NOMO-1 (cell line): Measurements from ENCODE around the gene EPHB6.

Experiments
- DNase-seq, 2 experiments: peaks; one replicate each; lab custom pipeline; 2025; ENCODE audit not compliant: unreplicated experiment in 2 of 2; lab: John Stamatoyannopoulos, UW

The EPHB6 gene

DNA sequence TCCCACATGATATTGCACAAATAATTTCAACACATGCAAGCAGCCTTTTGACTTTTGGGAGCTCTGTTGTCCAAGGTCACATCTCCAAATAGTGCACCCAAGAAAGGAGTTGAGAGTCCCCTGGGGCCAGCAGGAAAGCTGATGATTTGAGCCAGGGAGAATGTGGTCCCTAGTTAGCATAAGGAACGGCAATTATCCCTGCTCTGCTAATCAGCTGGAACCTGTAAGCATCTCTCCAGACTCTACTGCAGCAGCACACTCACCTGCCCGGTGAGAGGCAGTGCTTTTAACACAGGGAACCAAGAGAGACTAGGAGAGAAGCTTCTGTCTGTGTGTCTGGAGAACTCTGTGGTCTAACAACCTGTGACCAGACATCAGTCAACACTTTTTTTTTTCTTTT lies 61.6 kb downstream of the EPHB6 start:
- DNase-seq: no peak

DNA sequence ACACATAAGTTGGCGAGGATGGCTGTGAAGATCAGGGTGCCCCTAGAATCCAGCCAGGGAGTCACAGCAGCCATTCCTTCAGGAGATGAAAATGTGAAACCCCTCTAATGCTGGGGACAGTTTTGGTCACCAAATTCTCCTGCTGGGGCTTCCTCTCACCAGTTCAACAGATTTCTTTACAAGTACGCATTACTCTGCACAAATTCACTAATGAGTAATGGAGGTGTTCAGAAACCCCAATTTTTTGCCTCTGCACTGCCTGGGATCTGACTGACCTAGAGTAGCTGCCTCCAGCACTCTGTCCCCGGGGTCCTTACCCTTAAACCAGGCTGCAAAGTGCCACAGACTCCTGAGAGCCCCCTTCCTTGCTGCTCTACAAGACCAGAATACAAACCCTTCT lies 62.6 kb downstream of the EPHB6 start:
- no peak for DNase-seq

DNA sequence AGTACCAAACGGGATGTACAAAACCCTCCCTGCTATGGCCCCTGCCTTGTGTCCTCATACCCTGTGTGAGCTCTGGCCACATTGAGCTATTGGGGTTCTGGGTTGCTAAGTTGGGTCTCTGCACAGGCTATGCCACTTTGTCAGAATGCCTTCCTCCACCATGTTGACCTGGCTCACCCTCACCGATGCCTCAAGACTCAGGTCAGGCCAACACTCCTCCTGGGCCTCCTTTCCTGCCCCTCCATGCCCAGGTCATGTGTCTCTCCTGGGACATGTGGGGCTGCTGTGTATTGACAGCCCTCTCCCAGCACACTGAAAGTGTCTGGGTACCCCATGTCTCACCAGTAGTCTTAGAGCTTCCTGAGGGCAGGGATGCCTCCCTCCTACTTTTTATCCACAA lies 64.0 kb downstream of the EPHB6 start:
- no peak for DNase-seq

DNA sequence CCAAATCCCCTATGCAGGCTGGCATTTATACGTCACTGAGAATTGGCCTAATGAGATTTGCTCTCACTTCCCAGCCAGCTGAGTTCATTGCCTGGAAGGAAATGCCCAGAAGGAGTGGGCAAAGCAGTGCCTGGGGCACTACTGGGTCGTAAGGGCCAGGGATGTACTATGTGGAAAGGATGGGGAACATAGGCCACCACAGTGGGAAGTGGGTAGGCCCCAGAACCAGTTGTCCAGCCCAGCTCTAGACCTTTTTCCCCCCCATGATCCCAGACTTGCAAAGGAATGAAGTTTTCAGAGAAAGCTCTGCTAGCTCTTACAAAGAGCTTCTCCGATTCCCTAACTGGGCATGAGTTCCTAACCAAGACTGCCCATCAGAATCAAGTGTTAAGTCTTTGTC lies 64.8 kb downstream of the EPHB6 start:
- no peak for DNase-seq
